GOT3 (cell line): ENCODE results near the gene PEX19.
A peak's percentile ranks its signal among the peaks of the same experiment; 100 is the strongest.

Source experiments
- DNase-seq: peaks from one replicate; lab custom pipeline; 2025; ENCODE audit warnings: mixed read lengths; lab: John Stamatoyannopoulos, UW

PEX19 gene

DNA sequence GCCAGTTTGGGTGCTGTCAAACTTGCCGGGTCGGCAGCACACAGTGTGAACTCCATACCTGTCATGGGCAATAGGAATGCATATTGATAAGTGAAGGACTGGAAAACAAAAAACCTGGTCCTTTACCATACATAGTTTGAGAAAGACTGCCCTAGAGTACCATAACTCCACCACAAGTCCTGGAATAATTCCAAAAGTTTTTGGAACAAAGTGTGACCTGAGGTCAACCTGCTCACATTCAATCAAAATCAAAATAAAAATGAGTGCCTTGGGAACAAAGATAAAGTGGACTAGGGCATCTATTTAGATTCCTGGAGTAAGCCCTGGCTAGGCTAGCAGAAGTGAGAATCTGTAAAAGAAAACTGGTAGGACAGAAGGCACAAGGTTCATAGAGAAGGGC lies 7.6 kb downstream of the PEX19 start:
- DNase-seq = no peak

- DNase-seq = no peak
Observed at GRCh38 chr1:160271025-160271424, 13.9 kb downstream of the PEX19 start.

GRCh38 chr1:160267284-160267991 lies 17.5 kb downstream of the PEX19 start:
- DNase-seq = no peak

- no peak for DNase-seq
Observed at GRCh38 chr1:160264795-160265307, 20.1 kb downstream of the PEX19 start.

DNA sequence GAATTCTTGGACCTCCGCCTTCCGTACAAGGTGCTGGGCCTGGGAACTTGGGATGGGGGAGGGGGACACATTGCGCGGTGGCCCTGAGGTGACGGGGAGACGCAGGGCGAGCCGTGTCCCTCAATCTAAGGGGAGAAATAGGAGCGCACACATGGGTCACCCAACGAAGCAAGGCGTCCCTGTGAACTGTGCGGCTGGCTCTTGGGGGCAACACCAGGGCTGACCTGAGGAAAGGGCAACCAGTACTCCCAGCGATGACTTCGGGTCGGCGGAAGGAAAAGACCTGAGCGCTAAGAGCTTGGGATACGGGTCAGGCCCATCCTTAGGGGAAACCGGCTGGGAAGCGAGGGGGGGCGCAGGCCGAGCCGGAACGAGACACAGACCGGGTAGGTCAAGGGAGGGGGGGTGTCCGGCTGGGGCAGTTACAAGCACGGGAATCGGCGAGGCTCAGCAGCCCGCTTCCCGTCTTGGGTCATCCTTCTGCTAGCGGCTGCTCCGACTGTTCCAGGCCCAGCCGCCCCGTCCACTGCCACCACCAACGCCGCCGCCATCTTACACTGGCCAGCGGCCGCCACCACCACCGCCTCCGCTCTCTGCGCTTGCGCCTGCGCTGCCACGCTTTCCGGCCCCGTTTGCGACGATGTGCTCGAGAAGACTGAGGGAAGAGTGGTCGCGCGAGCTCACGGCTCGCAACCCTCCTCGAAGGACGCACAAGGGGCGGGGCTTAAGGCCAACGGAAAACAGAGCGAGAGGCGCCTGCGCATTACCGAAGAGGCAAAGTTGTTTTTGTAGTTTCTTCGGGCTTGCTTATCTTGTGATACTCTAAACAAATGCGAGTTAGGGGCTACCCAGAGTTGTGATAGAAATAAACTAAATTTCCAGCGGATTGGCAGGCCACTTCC lies 22.8 kb downstream of the PEX19 start, which contains the start of gene DCAF8:
TSS of gene DCAF8 (minus strand) at position 657 of the 902 bp plus-strand sequence. CDS start 18,541 bp downstream, outside the sequence.
- DNase-seq = peak; percentile 81

- DNase-seq = no peak
Observed at GRCh38 chr1:160261556-160261892, 23.4 kb downstream of the PEX19 start.

GRCh38 chr1:160260406-160261382 lies 24.2 kb downstream of the PEX19 start:
- DNase-seq = no peak

GRCh38 chr1:160258177-160258798 lies 26.6 kb downstream of the PEX19 start:
- DNase-seq = no peak

GRCh38 chr1:160257411-160258015 lies 27.4 kb downstream of the PEX19 start:
- no peak for DNase-seq

DNA sequence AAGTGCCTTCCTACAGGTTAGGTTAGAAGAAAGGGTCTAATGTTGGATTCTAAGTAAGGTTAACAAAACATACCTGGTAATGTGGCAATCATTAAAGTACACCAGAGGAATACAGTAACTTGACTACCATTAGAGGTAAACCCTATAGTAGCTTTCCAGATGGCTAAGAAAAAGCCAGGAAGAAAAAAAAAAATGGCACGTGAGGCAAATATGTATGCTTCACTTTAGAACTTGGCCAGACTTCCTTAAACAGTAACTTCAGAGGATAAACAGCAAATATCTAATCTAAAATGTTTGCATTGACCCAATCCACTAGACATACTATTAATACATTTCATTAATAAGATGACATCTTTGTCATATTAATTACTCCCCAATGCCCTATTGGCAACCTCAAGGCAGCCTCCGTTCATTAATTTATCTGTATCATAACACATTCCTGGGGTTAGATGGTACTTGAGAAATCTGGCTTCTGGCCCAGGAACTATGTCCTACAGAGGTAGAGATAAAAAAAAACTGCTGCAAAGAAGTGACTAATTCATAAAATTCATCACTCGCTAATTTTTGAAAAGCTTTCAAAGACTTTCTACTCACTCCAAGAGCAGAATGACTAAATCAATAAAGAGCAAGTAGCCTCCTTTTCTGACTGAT lies 28.4 kb downstream of the PEX19 start:
- no peak for DNase-seq

GRCh38 chr1:160255781-160256300 lies 29.1 kb downstream of the PEX19 start:
- DNase-seq = no peak

- no peak for DNase-seq
Observed at GRCh38 chr1:160251687-160252526, 33.0 kb downstream of the PEX19 start.

- no peak for DNase-seq
Observed at GRCh38 chr1:160251011-160251410, 33.9 kb downstream of the PEX19 start.

- DNase-seq = no peak
Observed at GRCh38 chr1:160247053-160247452, 37.9 kb downstream of the PEX19 start.

GRCh38 chr1:160245434-160245833 lies 39.5 kb downstream of the PEX19 start:
- no peak for DNase-seq

DNA sequence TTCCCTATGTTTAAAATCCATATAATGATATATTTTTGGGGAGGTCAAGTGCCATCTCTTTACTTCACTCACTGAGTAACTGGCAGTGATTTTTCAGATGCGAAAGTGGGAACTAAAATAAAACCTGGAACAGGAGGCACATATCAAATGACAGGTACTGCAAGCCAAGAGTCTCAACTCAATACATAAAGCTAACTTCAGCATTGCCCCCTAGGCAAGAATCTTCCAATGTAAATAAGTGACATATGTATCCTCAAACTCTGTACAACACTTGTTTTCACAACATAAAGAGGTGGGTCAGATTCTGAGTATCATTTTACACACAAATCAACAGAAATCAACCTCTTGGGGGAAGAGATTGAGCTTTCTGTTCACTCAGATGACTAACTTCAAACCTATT lies 40.7 kb downstream of the PEX19 start:
- no peak for DNase-seq

DNA sequence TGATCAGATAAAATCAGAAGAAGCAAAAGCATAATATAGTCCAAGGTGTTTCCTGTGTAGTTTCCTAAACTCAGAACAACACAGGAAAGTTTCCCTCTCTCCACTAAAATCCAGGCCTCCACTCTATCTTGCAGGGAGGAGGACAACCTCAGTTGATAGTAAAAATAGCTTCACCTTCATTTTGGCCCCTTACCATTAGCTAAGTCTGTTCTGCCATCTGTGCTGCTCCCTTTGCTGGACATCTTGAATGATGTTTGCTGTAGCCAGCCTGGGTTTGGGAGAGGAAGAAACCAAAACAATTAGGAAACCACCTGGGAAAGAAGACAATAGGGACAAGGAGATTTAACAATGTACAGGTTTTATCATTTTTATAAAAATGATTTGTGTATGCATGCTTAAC lies 41.2 kb downstream of the PEX19 start:
- no peak for DNase-seq

- no peak for DNase-seq
Observed at GRCh38 chr1:160239582-160240299, 45.2 kb downstream of the PEX19 start.

GRCh38 chr1:160238408-160238807 lies 46.5 kb downstream of the PEX19 start:
- DNase-seq = no peak
